Measurements from ENCODE around the gene TNFRSF18. TPM values are rescaled to one million over a fixed set of nuclear protein-coding genes. Genes with fewer than 3 reads are reported as not detected.

Gene TNFRSF18, protein sequence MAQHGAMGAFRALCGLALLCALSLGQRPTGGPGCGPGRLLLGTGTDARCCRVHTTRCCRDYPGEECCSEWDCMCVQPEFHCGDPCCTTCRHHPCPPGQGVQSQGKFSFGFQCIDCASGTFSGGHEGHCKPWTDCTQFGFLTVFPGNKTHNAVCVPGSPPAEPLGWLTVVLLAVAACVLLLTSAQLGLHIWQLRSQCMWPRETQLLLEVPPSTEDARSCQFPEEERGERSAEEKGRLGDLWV
- 0.34 and 0.79 TPM in 2 replicates for total RNA-seq

DNA sequence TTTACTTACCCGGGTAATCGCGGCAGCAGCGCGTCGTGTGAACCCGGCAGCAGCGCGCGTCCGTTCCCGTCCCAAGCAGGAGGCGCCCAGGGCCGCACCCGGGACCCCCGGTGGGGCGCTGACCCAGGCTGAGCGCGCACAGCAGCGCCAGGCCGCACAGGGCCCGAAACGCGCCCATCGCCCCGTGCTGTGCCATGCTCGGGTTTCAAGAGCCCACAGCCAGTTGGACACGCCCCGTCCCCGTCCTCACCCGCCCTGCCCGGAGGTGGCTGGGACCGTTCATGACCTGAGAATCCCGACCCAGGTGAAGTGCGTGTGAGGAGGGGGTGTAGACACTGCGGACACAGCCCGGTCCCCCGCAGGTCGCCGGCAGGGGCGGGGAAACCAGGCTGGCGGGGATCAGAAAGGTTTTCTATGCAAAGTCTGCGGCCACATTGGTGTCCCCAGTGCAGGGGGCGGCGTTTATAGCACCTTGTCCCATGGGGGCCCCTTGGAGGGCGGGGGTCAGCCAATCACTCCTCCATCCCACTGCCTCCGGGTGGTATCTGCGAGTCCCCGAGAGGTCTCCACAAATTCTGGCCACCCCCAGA is at the start of gene TNFRSF18:
Gene TNFRSF18 (minus strand): TSS at position 217 of the 590 bp plus-strand sequence. CDS start 21 bp downstream, at position 196.

DNA sequence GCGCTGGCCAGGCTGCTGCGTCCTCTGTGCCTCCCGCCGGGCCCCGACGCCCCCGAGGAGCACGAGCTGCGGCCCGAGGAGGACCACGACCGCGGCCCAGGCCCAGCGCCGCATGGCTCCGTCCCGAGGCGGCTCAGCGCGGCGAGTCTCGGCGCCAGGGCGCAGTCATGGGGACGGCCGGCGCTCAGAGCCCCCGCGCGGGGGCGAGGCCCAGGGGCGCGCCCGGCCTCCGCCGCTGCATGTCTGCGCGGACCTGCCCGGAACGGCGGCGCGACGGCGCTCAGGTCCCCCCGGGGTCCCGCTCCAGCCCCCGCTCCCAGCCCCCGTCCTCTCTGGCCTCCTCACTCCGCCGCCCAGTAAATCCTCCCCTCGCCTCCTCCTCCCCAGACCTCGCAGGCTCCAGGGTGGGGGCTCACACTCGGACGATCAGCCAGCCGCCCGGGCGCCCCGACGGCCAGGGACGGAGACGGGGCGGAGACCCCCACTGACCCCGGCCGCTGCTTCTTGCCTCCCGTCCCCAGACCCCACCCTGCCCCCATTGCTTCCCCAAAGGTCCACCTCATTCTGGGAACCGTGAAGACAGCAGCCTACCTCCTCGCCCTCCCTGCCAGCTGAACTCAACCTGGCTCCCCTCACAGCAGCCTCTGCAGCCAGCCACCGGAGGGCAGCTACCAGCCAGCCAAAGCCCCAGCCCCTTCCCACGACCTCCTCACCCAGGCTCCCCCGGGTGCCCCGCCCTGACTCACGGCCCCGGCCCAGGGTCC is 40.4 kb upstream of the TNFRSF18 start, which contains the start of gene C1QTNF12:
Gene C1QTNF12 (minus strand): TSS at position 146 of the 764 bp plus-strand sequence. CDS start 32 bp downstream, at position 114.

DNA sequence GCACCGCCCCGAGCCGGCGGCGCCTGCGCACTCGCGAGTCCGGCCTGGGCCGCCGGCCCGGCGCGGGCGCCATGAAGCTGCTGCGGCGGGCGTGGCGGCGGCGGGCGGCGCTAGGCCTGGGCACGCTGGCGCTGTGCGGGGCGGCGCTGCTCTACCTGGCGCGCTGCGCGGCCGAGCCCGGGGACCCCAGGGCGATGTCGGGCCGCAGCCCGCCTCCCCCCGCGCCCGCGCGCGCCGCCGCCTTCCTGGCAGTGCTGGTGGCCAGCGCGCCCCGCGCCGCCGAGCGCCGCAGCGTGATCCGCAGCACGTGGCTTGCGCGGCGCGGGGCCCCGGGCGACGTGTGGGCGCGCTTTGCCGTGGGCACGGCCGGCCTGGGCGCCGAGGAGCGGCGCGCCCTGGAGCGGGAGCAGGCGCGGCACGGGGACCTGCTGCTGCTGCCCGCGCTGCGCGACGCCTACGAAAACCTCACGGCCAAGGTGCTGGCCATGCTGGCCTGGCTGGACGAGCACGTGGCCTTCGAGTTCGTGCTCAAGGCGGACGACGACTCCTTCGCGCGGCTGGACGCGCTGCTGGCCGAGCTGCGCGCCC is 25.9 kb upstream of the TNFRSF18 start, which contains the start of gene B3GALT6:
Gene B3GALT6 (plus strand): TSS at position 30 of the 588 bp plus-strand sequence. CDS start 42 bp downstream, at position 72.

DNA sequence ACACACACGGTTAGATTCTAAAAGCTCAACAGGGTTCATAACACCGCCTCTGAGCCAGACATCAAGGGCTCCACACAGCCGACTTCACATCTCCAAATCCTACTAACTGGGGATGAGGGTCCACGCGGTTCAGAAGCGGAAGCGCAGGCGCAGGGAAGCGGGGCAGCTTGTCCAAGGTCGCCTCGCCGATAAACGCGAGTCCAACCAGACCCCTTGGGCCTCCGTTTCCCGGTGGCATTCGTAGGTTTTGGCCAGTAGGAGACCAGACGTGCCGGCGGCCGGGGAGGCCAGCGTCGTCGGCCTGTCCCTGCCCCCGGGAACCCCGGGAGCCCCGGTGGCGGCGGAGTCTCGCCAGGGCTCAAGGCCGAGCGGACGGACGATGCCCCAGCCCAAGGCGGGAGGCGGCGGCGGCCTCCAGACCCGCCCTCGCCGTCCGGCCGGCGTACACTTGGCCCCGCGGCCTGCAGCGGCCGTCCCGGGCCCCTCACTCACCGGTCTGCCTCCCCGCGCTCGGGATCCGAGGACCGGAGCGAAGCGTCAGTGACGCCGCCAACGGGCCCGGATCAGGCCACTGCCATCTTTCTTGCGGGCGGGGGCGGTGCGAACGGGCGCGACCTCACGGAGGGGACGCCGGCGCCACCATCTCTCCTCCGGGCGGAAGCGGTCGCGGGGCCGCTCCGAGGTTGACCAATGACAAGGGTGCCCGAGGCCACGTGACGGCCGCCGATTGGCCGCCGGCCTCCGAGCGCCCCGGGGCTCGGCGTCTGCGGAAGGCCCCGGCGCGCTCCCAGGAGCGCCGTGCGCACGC is 25.2 kb upstream of the TNFRSF18 start, which contains the start of gene SDF4:
Gene SDF4 (minus strand): TSS at position 602 of the 808 bp plus-strand sequence. CDS start 3,229 bp downstream, outside the sequence.

DNA sequence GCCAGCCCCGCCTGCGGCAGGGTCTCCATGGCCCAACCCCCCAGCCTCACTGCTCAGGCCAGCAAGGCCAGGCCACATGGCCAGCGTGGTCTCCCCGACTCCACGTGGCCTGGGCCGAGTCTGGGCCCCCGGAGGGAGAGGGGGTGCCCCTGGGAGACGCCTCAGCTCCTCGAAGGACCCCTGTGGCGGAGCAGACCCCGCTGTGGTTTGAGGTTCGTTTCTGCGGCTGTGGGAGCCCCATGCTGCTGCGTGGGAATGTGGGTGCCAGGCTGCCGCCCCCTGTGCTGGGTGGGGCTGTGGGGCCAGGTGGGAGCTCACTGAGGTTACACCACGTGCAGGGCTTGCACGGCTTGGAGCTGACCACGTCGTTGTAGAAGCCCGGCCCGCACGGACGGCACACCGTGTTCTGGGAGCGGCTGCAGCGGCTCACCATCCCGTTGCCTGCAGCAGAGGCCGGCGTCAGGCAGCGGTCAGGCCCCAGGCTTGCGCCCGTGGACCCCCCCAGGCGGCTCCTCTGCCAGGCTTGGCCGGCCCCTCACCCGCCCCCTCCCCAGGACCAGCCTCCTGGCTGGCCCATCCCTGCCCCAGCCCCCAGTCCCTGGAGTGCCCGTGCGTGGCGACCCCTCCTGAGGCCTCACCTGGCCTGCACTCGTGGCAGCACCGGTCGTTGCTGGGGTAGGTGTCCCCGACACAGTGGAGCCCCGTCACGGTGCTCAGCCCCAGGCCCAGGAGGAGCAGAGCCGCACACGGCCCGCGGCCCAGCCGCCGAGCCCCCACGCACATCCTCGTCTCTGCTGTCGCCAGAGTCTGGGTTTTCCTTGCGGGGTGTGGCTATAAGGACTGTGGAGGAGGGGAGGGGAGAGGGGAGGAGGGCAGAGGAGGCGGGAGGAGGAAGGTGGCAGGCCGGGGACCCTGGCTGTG is 7.2 kb upstream of the TNFRSF18 start, which contains the start of gene TNFRSF4:
Gene TNFRSF4 (minus strand): TSS at position 809 of the 921 bp plus-strand sequence. CDS start 26 bp downstream, at position 783.

DNA sequence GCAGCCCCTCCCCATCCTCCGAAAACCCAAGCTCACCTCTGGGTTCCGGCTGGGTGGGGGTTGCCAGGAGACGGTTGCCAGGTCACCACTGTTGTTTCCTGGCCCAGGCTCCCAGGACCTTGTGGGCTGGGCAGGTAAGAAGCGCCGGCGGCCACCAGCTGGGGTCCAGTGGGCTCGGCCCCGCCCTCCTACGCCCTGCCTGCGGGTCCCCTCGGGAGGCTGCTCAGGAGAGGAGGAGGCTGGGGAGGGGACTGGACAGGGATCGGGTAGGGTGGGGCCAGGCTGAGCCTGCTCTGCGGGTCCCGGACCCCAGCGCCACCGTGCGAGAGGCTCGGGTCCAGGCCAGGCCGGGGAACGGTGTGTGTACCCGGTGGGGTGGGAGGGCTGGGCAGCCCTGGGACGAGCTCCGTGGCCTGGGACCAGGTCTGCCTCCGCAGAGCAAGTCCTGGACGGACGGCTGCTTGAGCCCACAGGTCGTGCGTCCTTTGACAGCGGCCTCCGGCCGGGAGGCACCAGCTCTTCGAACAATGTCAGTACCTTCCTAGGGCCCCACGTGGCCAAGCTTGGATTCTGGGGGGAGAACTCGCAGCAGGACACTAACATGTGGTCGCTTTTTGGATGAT is 32.5 kb downstream of the TNFRSF18 start, which contains the start of gene TTLL10:
Gene TTLL10 (plus strand): TSS at position 88 of the 623 bp plus-strand sequence. CDS start 5,336 bp downstream, outside the sequence.

Other genes starting within 250 kb of the TNFRSF18 start
- 74.6 and 75.0 TPM in 2 replicates for gene NOC2L, start 247.3 kb downstream of the TNFRSF18 start, total RNA-seq
- 4.9 and 6.9 TPM in 2 replicates for gene KLHL17, start 246.0 kb downstream of the TNFRSF18 start, total RNA-seq
- 0.09 and 0.63 TPM in 2 replicates for gene PLEKHN1, start 240.1 kb downstream of the TNFRSF18 start, total RNA-seq
- under 0.01 TPM in 1 of 2 replicates, not detected in the other for gene PERM1, start 224.5 kb downstream of the TNFRSF18 start, total RNA-seq
- 0.43 and 1.1 TPM in 2 replicates for gene HES4, start 206.5 kb downstream of the TNFRSF18 start, total RNA-seq
- gene ISG15, start 193.1 kb downstream of the TNFRSF18 start, total RNA-seq: 95.7 and 131 TPM in 2 replicates
- 22.7 and 38.8 TPM in 2 replicates for gene AGRN, start 186.5 kb downstream of the TNFRSF18 start, total RNA-seq
- under 0.01 TPM in 1 of 2 replicates, not detected in the other for gene RNF223, start 132.3 kb downstream of the TNFRSF18 start, total RNA-seq
- gene C1orf159, start 90.5 kb downstream of the TNFRSF18 start, total RNA-seq: 2.1 and 3.2 TPM in 2 replicates
- gene TTLL10, start 32.7 kb downstream of the TNFRSF18 start, total RNA-seq: not detected in 2 replicates
- under 0.01 TPM in 1 of 2 replicates, not detected in the other for gene TNFRSF4, start 7.6 kb upstream of the TNFRSF18 start, total RNA-seq
- gene SDF4, start 25.4 kb upstream of the TNFRSF18 start, total RNA-seq: 136 and 144 TPM in 2 replicates
- 10.1 and 14.0 TPM in 2 replicates for gene B3GALT6, start 25.6 kb upstream of the TNFRSF18 start, total RNA-seq
- 2.1 and 2.8 TPM in 2 replicates for gene C1QTNF12, start 40.1 kb upstream of the TNFRSF18 start, total RNA-seq
- gene UBE2J2, start 67.3 kb upstream of the TNFRSF18 start, total RNA-seq: 23.4 and 30.9 TPM in 2 replicates
- gene SCNN1D, start 73.8 kb upstream of the TNFRSF18 start, total RNA-seq: 1.2 and 1.3 TPM in 2 replicates
- 66.0 and 87.7 TPM in 2 replicates for gene ACAP3, start 101.3 kb upstream of the TNFRSF18 start, total RNA-seq
- 9.6 and 9.9 TPM in 2 replicates for gene PUSL1, start 102.0 kb upstream of the TNFRSF18 start, total RNA-seq
- gene INTS11, start 118.1 kb upstream of the TNFRSF18 start, total RNA-seq: 56.0 and 74.6 TPM in 2 replicates
- gene CPTP, start 118.2 kb upstream of the TNFRSF18 start, total RNA-seq: 4.1 and 6.8 TPM in 2 replicates
- gene TAS1R3, start 124.7 kb upstream of the TNFRSF18 start, total RNA-seq: 0.16 and 0.17 TPM in 2 replicates
- gene DVL1, start 142.8 kb upstream of the TNFRSF18 start, total RNA-seq: 67.0 and 107 TPM in 2 replicates
- gene MXRA8, start 152.0 kb upstream of the TNFRSF18 start, total RNA-seq: 273 and 326 TPM in 2 replicates
- 53.0 and 102 TPM in 2 replicates for gene AURKAIP1, start 168.6 kb upstream of the TNFRSF18 start, total RNA-seq
- 115 and 141 TPM in 2 replicates for gene CCNL2, start 192.7 kb upstream of the TNFRSF18 start, total RNA-seq
- gene MRPL20, start 200.7 kb upstream of the TNFRSF18 start, total RNA-seq: 86.0 and 91.9 TPM in 2 replicates
- 1.1 and 1.9 TPM in 2 replicates for gene ANKRD65, start 214.7 kb upstream of the TNFRSF18 start, total RNA-seq
- gene VWA1, start 229.1 kb upstream of the TNFRSF18 start, total RNA-seq: 3.4 and 3.9 TPM in 2 replicates
- under 0.01 TPM in 1 of 2 replicates, not detected in the other for gene ATAD3C, start 243.1 kb upstream of the TNFRSF18 start, total RNA-seq

Data from bronchial smooth muscle cell (primary cell).